SKM-1 (cell line): ENCODE measurements around the gene GOLGA8R.
"Not testable (repeated sequence)": the region's sequence is repeated elsewhere in the genome, so short reads cannot be mapped to it uniquely, and the experiment has no call there.

Source experiments
- DNase-seq: peaks from one replicate; lab custom pipeline; 2025; ENCODE audit not compliant: unreplicated experiment; lab: John Stamatoyannopoulos, UW

GOLGA8R gene, protein sequence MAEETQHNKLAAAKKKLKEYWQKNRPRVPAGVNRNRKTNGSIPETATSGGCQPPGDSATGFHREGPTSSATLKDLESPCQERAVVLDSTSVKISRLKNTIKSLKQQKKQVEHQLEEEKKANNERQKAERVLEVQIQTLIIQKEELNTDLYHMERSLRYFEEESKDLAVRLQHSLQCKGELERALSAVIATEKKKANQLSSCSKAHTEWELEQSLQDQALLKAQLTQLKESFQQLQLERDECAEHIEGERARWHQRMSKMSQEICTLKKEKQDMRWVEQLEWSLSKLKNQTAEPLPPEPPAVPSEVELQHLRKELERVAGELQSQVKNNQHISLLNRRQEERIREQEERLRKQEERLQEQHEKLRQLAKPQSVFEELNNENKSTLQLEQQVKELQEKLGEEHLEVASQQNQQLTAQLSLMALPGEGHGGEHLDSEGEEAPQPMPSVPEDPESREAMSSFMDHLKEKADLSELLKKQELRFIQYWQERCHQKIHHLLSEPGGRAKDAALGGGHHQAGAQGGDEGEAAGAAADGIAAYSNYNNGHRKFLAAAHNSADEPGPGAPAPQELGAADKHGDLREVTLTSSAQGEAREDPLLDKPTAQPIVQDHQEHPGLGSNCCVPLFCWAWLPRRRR

DNA sequence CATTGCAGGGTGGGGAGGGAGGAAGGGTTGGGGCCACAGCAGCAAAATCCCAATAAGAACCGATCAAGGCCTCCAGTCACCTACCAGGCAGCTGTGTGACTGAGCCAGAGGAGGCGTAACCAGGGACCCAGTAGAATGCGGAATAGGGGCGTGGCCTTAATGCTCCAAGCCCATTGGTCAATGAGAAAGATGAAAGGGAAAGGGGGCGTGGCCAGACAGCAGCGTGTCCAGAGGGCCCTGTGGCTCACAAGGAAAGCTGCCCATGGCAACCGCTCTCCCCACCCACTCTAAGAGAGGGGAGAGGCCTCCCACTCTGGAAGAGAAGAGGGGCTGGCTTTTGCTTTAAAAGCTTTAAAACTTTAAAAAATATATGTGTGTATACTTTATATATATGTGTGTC is at the start of gene GOLGA8R:
GOLGA8R (minus strand) TSS at position 101 of the 400 bp plus-strand sequence; CDS start at position 3, 98 bp downstream.
- DNase-seq = not testable (repeated sequence)

GRCh38 chr15:30463849-30464248 is 49.8 kb upstream of the GOLGA8R start:
- not testable (repeated sequence) for DNase-seq

DNA sequence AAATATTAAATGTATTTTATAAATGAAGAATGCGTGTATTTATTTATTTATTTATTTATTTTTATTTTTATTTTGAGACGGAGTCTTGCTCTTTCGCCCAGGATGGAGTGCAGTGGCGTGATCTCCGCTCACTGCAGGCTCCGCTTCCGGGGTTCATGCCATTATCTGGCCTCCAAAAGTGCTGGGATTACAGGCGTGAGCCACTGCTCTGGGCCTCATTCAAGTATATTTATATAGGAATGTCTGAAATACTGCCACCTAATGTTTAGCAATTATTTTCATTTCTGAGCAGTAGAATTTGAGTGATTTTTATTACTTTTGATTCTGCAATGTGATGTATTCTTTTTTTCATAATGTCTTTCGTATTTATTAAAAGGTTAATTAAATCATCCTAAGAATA is 48.1 kb upstream of the GOLGA8R start:
- DNase-seq = not testable (repeated sequence)

DNA sequence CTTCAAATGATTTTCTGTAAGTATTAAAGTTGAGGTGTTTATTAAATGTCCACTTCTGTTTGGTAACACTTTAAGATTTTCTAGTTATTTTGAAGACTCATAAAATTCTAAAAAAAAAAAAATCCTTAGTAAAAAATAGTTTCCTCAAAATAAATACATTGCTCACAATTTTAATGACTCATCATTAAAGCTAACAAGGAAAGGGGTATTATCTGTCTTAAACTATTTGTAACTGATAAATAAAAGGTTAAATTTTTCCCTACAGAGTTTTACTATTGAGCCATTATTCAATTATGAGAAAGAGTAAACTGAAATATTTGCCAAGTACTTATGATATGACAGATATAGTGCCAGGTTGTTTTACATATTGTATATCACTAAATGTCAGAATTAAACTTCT is 38.6 kb upstream of the GOLGA8R start:
- not testable (repeated sequence) for DNase-seq

DNA sequence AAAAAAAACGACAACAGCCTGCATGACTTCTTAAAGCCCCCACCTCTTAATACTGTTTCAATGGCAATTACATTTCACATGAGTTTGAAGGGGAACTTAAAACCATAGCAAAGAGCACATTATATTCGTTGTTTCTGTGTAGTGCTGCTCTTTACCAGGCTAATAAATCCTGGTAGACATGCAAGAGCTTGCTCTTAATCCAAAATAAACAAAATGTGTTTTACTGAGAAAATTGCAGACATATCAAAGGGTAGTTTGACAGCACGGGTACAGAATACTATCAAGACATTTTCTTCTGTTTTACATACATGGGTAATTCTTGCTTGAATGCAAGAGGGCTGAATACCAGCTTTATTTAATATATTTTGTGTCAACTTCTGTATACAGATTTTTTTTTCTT is 24.3 kb upstream of the GOLGA8R start:
- DNase-seq = not testable (repeated sequence)

- DNase-seq = not testable (repeated sequence)
Measured at GRCh38 chr15:30435878-30436277, 21.8 kb upstream of the GOLGA8R start.

DNA sequence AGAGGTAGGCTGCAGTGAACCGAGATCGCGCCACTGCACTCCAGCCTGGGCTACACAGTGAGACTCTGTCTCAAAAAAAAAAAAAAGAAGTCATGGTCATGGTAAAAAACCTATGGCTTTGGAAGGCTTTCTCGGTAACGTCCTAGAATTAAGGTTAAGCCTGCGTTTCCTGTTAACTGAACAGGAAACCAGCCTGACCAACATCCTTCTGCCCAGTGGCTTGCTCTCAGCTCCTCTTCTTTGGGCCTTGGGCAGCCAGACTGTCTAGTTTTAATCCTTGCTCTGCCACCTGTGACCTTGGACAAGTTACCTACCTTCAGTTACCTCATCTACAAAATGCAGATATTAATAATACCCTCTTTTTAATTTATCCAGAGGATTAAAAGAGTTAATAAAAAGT is 6.7 kb upstream of the GOLGA8R start:
- DNase-seq = not testable (repeated sequence)

DNA sequence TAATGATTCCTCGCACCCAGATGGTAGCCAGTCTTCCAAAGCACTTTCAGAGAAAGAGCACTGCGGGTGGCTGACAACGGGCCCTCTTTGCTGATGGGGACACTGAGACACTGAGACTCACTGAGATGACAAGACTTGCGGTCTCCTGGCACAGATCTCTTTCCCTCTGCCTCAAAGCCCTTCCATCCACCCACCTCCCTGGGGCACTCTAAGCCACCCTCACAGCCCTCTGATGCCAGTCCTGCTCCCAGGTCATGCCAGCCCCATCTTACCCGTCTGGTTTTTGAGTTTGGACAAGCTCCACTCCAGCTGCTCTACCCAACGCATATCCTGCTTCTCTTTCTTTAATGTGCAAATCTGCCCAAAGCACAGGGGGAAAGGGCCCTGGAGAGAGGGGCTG is 6.4 kb downstream of the GOLGA8R start:
- not testable (repeated sequence) for DNase-seq

GRCh38 chr15:30398988-30399387 is 15.1 kb downstream of the GOLGA8R start:
- not testable (repeated sequence) for DNase-seq

- not testable (repeated sequence) for DNase-seq
Measured at GRCh38 chr15:30393664-30393991, 20.4 kb downstream of the GOLGA8R start.

GRCh38 chr15:30392766-30393663 is 21.0 kb downstream of the GOLGA8R start, which contains the start of gene CHRFAM7A:
Gene CHRFAM7A, minus strand, starts transcription at chr15:30393540. Its CDS starts 10,189 bp downstream, at chr15:30383351.
- not testable (repeated sequence) for DNase-seq

DNA sequence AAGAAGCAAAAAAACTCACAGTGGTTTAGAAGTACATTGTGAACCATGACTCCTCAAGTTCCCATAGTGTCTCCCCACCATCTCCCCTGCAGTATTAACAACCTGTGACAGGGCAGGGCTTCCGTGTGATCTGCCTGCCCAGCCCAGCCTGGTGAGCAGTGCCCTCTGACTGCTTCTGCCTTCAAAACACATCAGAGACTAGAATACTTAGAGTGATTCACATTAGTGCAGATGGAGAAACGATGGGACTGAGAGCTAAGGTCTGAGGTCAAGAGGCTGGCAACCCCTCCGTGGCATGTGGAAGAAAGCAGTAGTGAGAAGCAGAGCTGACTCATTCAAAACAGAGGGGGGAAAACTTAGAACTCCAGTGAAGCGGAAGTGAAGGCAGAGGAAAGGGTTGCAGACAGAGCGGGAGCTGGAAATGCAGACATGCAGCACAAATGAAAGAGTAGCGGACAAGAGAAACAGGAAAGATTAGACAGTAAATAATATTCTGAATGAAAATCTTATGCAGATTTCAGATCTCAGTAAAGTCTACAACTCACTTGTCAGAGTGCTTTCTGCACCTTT is 27.7 kb downstream of the GOLGA8R start:
- not testable (repeated sequence) for DNase-seq

- not testable (repeated sequence) for DNase-seq
Measured at GRCh38 chr15:30377082-30377413, 37.0 kb downstream of the GOLGA8R start.

- DNase-seq = not testable (repeated sequence)
Measured at GRCh38 chr15:30376375-30377081, 37.5 kb downstream of the GOLGA8R start.

DNA sequence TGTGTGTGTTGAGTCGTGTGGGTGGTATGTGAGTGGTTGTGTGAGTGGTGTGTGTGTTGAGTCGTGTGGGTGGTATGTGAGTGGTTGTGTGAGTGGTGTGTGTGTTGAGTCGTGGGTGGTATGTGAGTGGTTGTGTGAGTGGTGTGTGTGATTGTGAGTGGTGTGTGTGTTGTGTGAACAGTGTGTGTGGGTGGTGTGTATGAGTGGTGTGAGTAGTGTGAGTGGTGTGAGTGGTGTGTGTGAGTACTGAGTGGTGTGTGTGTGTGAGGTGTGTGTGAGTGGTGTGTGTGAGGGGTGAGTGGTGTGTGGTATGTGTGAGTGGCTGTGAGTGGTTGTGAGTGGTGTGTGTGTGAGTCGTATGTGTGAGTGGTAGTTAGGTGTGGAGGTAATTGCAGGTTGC is 38.2 kb downstream of the GOLGA8R start:
- DNase-seq = not testable (repeated sequence)

DNA sequence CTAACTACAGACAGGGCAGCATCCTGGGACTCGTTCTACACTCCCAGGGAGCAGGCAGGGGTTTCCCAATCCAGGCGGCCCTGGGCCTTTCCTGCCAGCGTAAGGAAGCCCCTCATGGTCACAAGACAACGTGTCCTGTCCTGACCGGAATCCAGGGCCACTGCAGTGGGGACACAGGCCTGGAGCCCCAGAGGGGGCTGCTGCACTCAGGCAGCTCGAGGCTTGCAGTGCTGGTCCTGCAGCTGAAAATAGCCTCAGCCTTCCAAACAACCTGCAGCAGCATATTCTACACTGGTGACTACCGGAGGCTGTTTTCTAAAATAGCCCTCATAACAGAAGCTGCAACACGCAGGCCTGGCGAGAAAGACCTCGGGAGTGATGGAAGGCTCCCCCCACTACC is 39.2 kb downstream of the GOLGA8R start:
- DNase-seq = not testable (repeated sequence)

DNA sequence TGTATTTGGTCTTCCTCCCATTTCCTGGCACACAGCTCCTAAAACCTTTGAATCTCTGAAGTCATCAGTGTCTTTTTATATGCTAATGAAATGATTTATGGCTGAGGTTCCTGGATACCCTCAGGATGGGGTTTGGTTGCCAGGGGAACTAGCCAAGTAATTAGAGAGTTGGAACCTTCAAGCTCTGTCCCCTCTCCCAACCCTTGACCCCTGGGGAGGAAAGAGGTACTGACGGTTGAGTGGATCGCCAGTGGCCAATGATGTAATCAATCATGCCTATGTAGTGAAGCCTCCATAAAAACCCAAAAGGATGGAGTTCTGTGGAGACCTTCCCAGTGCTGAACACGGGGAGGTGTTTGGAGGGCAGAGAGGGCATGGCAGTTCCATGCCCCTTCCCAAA is 45.8 kb downstream of the GOLGA8R start:
- DNase-seq = not testable (repeated sequence)

DNA sequence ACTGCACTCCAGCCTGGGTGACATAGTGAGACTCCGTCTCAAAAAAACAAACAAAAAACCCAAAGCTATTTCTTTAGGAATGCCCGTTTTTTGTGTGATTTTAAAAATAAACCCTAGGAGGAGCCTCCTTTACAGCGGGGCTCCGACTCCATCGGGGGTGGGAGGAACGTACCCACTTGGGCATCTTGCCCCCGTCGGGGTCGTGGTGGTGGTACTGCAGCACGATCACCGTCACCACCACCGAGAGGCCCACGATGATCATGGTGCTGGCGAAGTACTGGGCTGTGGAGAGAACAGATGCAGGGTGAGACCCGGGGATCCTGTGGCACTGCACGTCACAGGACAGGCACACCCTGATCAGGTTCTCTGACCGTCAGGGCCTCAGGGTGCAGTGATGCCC is 46.8 kb downstream of the GOLGA8R start:
- not testable (repeated sequence) for DNase-seq

DNA sequence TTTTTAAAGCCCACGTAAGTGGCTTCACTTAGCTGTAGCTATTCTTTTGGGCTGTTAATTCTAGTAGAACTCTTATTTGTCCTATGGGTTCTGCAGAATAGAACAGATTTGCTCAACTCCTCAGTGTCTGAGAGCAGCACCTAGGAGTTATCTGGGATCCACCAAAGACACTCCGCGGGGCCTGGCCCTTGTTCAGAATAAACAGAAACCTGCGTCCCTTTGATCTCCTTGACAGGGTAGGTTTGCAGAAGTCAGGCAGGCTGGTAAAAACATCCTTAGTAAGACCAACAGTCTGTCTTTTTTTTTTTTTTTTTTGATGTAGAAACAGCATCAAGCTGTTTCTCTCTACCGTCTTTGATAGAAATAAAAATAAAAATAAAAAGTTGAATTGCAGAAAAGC is 52.7 kb downstream of the GOLGA8R start:
- DNase-seq = not testable (repeated sequence)

GRCh38 chr15:30360990-30361389 is 53.1 kb downstream of the GOLGA8R start:
- not testable (repeated sequence) for DNase-seq
